ENCODE measurements around the gene GATAD2B. TPM values are rescaled to one million over a fixed set of nuclear protein-coding genes. Genes with fewer than 3 reads are reported as not detected.

Gene GATAD2B
- total RNA-seq, 2 experiments from 2014 or later = 59.5 to 59.8 TPM

GRCh38 chr1:153968000-153968363 lies 45.2 kb upstream of the GATAD2B start:
- peak; percentile 28 for DNase-seq
- CTCF ChIA-PET = interaction anchor here (0.8 to 6.7 kb wide), 11 partner anchors 9 to 533 kb away, joined by 3 to 56 read pairs (median 4); partner anchors contain the start of genes CRTC2, DENND4B, GATAD2B and JTB
- no peak for ATAC-seq
- H3K27me3 Mint-ChIP-seq = no peaks in the 10 kb centered on the region
- peaks cover 31% of the 10 kb centered on the region for H3K4me1 Mint-ChIP-seq (ENCODE audit: low read depth)
- intact Hi-C loops (cut with micrococcal nuclease) = no loop called here
- TF ChIP-seq CTCF (IDR thresholded peaks at IDR 0.05) = no peak
- H3K36me3 Mint-ChIP-seq (ENCODE audit: low read depth) = peaks cover 18% of the 10 kb centered on the region
- H3K4me3 Mint-ChIP-seq = peak overlapping the region; percentile 99
- POLR2A ChIA-PET = interaction anchor here (1.0 to 13.9 kb wide), 10 partner anchors 7 to 178 kb away, joined by 3 to 237 read pairs (median 19); partner anchors contain the start of genes CRTC2, DENND4B, GATAD2B and JTB
- no peaks in the 10 kb centered on the region for H3K9me3 Mint-ChIP-seq
- H3K27ac Mint-ChIP-seq = peak overlapping the region; percentile 94

- Mint-ChIP-seq H3K27ac (peak within 1 kb of the TSS; percentile 94), H3K9me3 (no peaks in the 10 kb centered on the region), H3K36me3 (ENCODE audit: low read depth) (peaks cover 14% of the 10 kb centered on the region), H3K4me3 (peak within 1 kb of the TSS; percentile 99), H3K27me3 (no peaks in the 10 kb centered on the region), H3K4me1 (ENCODE audit: low read depth) (peaks cover 32% of the 10 kb centered on the region)
- peak; percentile 18 for TF ChIP-seq CTCF (IDR thresholded peaks at IDR 0.05)
- DNase-seq (peak; percentile 94), ATAC-seq (peak; percentile 88)
- intact Hi-C loops (cut with micrococcal nuclease) = no loop called here
- POLR2A ChIA-PET = interaction anchor here (1.0 to 13.9 kb wide), 13 partner anchors 8 to 333 kb away, joined by 3 to 237 read pairs (median 12); partner anchors contain the start of genes CRTC2, DENND4B, GATAD2B and JTB
- CTCF ChIA-PET = interaction anchor here (0.8 to 6.7 kb wide), 13 partner anchors 9 to 533 kb away, joined by 3 to 56 read pairs (median 3); partner anchors contain the start of genes CRTC2, DENND4B, GATAD2B and JTB
These were observed 44.6 kb upstream of the GATAD2B start, which contains the start of gene CREB3L4 for GRCh38 chr1:153967107-153967999. CREB3L4 (plus strand) TSS chr1:153967902; CDS start chr1:153968526, 624 bp downstream.

GRCh38 chr1:153963850-153964331 lies 41.1 kb upstream of the GATAD2B start:
- ChIA-PET CTCF (interaction anchor here (1.6 to 6.7 kb wide), 3 partner anchors 11 to 22 kb away, joined by 4 to 37 read pairs (median 22); partner anchors contain the start of genes DENND4B and RAB13), POLR2A (interaction anchor here (0.9 to 7.4 kb wide), 5 partner anchors 11 to 284 kb away, joined by 3 to 138 read pairs (median 20); partner anchors contain the start of genes GATAD2B, JTB, RAB13 and RPS27)
- ATAC-seq (no peak), DNase-seq (peak; percentile 33)
- peak overlapping the region; percentile 78 for H3K4me3 Mint-ChIP-seq
- peak overlapping the region; percentile 92 for H3K27ac Mint-ChIP-seq
- intact Hi-C loops (cut with micrococcal nuclease) = no loop called here
- no peaks in the 10 kb centered on the region for H3K27me3 Mint-ChIP-seq
- no peak for TF ChIP-seq CTCF (IDR thresholded peaks at IDR 0.05)
- H3K9me3 Mint-ChIP-seq = no peaks in the 10 kb centered on the region
- H3K36me3 Mint-ChIP-seq (ENCODE audit: low read depth) = peaks cover 22% of the 10 kb centered on the region
- H3K4me1 Mint-ChIP-seq (ENCODE audit: low read depth) = peaks cover 48% of the 10 kb centered on the region

GRCh38 chr1:153963030-153963849 lies 40.5 kb upstream of the GATAD2B start, which contains the start of gene SLC39A1:
SLC39A1 (minus strand) TSS chr1:153963537; CDS start chr1:153962715, 822 bp downstream.
- CTCF ChIA-PET = interaction anchor here (1.4 to 6.7 kb wide), 4 partner anchors 11 to 23 kb away, joined by 3 to 37 read pairs (median 13); partner anchors contain the start of genes DENND4B, JTB and RAB13
- DNase-seq (peak; percentile 97), ATAC-seq (peak; percentile 56)
- Mint-ChIP-seq H3K9me3 (no peaks in the 10 kb centered on the region), H3K4me1 (ENCODE audit: low read depth) (peaks cover 48% of the 10 kb centered on the region), H3K4me3 (peak within 1 kb of the TSS; percentile 78), H3K27me3 (no peaks in the 10 kb centered on the region), H3K27ac (peak within 1 kb of the TSS; percentile 92), H3K36me3 (ENCODE audit: low read depth) (peaks cover 22% of the 10 kb centered on the region)
- no peak for TF ChIP-seq CTCF (IDR thresholded peaks at IDR 0.05)
- POLR2A ChIA-PET = interaction anchor here (0.8 to 7.4 kb wide), 10 partner anchors 10 to 283 kb away, joined by 3 to 138 read pairs (median 5); partner anchors contain the start of genes DENND4B, GATAD2B, JTB and RAB13
- intact Hi-C loops (cut with micrococcal nuclease) = no loop called here

All from activated CD8-positive, alpha-beta T cell treated with anti-CD3 and anti-CD28 coated beads for 36 hours (primary cell).